GM12891 (cell line): ENCODE results near the gene ATXN10.

ENCODE experiments used
- PAX5 ChIP-seq: IDR thresholded peaks from 2 replicates; pipeline ENCODE4 v1.6.1; 2011; ENCODE audit warnings: low read length, moderate library complexity, mild to moderate bottlenecking; ENCODE audit not compliant: insufficient read depth, severe bottlenecking
- POLR2A ChIP-seq: IDR thresholded peaks from 2 replicates; pipeline ENCODE4 v1.6.1; 2011; ENCODE audit warnings: low read depth, low read length, control low read depth
- POLR2AphosphoS5 ChIP-seq: IDR thresholded peaks from 2 replicates; pipeline ENCODE4 v1.6.1; 2011; ENCODE audit warnings: low read depth, low read length, control low read depth
- POU2F2 ChIP-seq: IDR thresholded peaks from 2 replicates; pipeline ENCODE4 v1.6.1; 2011; ENCODE audit warnings: low read depth, mild to moderate bottlenecking, control low read depth, low read length, moderate library complexity
- SPI1 ChIP-seq: IDR thresholded peaks from 2 replicates; pipeline ENCODE4 v1.6.1; 2011; ENCODE audit warnings: low read depth, low read length, control low read depth
- TAF1 ChIP-seq: IDR thresholded peaks from 2 replicates; pipeline ENCODE4 v1.6.1; 2011; ENCODE audit warnings: low read depth, low read length, control low read depth

DNA sequence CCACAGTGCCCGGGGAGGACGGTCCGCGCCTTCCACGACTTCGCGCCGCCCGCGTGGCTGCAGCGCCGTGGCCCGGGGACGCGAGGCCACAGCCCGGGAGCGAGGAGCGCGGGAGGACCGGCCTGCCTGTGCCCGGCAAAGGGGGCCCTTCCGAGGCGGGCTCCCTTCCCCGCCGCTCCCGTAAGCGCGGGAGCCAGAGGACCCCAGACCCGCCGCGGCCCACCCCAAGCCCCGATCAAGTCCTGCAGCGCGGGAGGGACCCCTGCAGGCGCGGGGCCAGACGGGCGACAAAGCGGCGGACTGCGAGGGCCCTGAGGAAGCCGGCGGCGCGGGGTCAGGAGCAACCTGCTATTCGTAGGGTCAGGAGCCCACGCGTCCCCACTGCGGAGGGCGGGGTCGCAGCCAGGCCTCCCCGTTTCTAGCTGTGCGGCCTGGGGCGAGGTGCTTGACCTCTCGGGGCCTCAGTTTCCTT, 195.0 kb downstream of the ATXN10 start:
- TF ChIP-seq POLR2A: no peak
- TF ChIP-seq POU2F2: no peak
- TF ChIP-seq TAF1: no peak
- no peak for TF ChIP-seq POLR2AphosphoS5
- TF ChIP-seq SPI1: no peak
- no peak for TF ChIP-seq PAX5
